ENCODE data around the gene DRAP1.
A peak's percentile ranks its signal among the peaks of the same experiment; 100 is the strongest.

DRAP1 gene, protein sequence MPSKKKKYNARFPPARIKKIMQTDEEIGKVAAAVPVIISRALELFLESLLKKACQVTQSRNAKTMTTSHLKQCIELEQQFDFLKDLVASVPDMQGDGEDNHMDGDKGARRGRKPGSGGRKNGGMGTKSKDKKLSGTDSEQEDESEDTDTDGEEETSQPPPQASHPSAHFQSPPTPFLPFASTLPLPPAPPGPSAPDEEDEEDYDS

DNA sequence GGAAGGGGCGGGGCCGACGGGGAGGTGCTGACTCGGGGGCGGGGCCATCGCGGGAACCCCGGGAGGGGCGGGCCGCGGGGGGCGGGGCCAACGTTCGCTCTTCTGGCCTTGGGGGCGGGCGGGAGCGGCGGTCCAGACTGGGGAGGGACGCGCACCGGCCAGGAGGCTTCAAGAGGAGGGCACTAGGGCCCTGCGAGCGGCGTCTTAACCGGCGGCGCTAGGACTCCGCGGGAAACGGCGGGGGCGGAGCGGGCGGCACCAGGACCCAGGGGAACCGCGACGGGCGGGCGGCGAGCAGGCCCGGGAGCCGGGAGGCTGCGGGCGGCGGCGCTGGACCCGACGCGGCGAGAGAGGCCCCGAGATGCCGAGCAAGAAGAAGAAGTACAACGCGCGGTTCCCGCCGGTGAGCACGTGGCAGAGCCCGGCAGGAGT lies at the start of gene DRAP1:
Gene DRAP1 (plus strand): TSS at position 286 of the 432 bp plus-strand sequence. CDS start 76 bp downstream, at position 362.
- intact Hi-C loops (cut with DNase I): loop anchor here (5.0 kb wide), 2 partner anchors 37 to 43 kb away; partner anchors contain the start of gene SART1

DNA sequence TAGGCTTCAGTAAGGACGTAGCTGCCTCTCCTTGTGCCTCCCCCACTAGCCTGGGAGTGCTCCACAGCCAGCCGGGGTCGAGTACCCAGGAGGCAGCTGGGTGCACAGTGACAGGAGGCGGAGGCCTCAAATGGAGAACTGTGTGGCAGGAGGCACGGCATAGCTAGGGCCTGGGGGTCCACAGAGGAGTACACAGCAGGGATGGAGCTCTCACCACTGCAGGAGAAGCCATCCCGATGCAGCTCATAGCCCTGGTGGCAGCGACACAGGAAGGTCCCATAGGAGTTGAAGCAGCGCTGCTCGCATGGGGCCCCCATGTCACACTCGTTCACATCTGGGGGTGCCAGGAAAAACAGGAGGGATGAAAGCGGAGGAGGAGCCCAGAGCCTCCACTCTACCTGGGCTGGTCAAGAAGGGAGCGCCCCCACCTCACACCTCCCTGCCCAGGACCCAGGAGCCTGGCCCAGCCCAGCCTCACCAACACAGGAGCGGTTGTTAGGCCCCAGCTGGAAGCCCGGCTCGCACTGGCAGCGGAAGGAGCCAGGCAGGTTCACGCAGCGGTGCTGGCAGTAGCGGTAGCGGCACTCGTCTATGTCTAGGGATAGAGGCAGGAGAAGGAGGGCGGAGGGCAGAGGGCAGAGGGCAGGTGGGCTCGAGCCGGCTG lies 49.5 kb upstream of the DRAP1 start:
- no peak for DNase-seq
- intact Hi-C loops (cut with DNase I): no loop called here

More for the DNA sequence above, at the start of gene DRAP1:
- DNase-seq: peak; percentile 96 to 100 (median 99)

DNA sequence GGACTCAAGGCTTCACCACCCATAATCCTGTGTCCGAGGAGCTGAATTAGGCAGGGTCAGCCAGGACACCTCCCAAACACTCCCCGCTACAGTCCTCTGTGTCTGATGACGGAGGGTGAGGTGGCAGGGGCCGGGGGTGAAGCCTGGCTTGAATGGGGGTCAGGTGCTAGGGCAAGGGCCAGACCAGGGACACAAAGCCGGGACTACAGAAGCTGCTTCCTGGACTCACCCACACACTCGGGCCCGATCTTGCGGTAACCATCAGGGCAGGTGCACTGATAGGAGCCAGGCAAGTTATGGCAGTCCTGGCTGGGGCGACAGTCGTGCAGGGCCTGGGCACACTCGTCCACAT lies 48.9 kb upstream of the DRAP1 start:
- DNase-seq: no peak
- intact Hi-C loops (cut with DNase I): no loop called here

DNA sequence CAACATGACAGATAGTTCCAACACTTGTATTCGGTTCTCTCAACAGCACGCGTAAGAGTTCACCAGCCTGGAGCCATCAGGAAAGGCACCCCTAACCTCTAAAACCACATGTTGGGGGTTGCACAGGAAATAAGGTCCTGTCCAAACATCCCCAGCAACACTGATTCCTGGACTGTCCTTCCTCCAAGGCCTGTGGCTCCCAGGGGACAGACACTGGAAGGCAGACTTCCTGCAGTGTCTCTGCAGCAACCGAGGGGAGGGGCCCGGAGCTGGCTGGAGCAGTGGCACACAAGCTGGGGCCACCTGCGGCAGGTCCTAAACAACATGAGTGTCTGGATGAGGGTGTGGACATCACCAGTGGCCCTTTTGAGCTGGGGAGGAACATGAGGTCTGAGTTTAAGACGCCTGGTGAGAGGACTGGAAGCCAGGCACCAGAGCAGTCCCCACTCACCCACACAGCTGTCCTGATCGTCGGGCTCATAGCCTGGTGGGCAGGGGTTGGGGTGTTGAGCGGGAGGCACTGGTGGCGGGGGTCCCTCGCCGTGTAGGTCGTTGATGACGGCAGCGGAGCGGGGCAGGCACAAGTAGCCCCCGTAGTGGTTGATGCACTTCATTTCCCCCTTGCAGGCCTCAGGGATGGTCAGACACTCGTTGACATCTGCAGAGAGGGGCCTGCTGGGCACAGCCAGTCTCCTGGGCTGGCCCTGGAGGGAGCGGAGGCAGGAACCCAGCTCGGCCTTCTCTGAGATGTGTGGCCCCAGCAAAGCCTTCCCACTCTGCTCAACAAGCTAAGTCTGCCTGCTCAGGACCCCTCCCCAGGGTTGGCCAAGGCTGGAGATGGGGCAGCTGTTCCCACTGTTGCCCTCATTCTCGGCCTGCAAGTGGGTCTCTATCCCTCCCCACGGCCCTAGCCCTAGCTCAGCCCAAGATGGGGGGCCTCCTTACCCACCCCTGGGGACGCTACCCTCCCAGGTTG lies 48.2 kb upstream of the DRAP1 start:
- DNase-seq: no peak

DNA sequence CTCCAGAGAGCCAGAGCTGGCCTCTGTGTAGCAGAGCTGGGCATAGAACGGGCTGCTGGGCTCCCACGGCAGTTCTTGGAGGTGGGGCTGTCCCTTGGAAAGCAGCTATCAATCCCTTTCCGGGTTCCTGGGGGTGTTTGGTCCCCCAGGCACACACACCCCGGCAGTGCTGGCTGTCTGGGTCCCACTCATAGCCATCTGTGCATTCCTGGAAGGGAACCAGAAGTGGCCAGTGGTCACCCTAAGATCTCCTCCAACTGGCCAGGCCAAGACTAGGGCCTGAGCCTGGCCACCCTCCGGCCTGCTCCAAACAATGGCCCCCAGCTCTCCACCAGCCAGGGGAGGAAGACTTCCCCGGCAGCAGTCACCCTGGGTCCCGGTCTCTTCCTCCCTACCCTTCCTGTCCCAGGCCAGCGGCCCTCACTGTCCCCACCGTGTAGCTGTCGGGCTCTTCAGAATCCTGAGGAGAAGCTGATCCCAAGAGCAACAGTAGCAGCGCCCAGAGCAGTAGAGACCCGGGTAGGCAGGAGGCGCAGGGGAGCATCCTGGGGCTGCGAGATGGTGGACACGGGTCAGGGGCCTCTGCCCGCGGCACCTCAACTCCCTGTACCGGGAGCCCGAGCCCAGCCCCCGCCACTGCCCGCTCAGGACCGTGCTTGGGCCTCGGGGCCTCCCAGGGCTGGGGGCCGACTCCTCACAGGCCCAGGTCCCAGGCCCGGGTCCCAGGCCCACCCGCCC lies 47.2 kb upstream of the DRAP1 start:
- intact Hi-C loops (cut with DNase I): no loop called here
- DNase-seq: peak in 2 of 42 donors; percentile 13 to 15

More for the DNA sequence above, 48.2 kb upstream of the DRAP1 start:
- intact Hi-C loops (cut with DNase I): no loop called here

DNA sequence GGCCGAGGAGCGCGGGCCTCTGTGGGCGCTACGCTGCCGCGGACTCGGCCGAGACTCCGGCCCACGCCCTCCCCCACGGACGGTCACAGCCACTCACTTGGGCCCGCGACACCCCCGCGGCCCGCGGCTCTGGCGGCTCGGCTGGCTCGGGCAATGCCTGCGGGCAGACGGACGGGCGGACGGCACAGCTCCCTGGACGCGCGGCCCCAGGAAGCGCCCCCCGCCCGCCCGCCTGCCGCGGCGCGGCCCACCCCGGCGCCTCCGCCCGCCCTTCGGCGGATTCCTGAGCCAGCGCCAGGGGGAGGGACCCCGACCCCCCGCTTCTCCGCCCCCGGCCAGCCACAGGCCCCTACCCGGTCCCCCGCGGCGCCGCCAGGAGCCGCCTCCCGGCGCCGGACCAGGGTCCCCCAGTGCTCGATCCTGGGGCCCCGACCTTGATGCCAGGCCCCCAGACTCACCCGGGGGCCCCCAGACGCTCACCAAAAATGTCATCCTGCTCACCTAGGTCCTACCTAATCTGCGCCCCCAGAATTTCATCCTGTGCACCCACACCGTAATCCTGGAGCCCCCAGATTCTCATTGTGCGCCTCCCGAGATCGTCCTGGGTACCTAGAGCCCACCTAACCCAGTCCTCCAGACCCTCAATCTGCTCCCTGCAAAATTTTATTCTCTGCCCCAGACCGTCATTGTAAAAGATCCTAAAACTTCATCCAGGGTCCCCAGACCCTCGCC lies 46.5 kb upstream of the DRAP1 start, which contains the start of gene EFEMP2:
Gene EFEMP2 (minus strand): TSS at position 215 of the 732 bp plus-strand sequence. CDS start 446 bp downstream, outside the sequence.
- intact Hi-C loops (cut with DNase I): no loop called here
- DNase-seq: peak in 4 of 42 donors; percentile 20 to 48 (median 36)

DNA sequence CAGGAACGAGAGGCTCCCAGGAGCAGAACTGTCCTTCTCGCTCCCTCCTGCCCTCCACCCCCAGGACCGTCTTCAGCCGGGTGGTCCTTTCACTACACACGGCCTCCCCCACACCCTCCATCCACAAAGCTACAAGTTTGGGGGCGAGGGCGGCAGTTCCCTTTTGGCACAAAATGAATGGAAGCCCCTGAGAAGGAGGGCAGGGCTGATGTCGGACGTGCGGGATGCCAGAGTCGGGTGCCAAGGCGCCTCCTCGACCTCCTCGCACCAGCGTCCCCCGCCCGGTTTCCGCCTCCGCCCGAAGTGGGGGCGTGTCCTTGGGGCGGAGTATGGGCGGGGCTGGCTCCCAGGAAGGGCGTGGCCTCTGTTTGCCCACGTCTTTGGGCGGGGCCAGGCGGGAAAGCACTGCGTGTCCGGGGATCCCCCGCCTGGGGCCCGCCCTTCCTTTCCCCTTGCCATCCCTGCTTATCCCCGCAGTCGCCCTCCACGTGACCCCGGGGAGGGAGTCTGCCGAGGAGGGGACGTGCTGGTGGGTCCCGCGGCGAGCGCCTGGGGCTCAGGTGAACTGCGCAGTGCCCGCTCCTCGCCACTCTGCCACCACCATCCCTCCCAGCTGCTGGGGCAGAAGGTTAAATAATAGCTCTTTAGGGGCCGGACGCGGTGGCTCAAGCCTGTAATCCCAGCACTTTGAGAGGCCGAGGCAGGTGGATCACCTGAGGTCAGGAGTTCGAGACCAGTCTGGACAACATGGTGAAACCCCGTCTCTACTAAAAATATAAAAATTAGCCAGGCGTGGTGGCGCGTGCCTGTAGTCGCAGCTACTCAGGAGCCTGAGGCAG lies 45.7 kb upstream of the DRAP1 start:
- intact Hi-C loops (cut with DNase I): no loop called here

DNA sequence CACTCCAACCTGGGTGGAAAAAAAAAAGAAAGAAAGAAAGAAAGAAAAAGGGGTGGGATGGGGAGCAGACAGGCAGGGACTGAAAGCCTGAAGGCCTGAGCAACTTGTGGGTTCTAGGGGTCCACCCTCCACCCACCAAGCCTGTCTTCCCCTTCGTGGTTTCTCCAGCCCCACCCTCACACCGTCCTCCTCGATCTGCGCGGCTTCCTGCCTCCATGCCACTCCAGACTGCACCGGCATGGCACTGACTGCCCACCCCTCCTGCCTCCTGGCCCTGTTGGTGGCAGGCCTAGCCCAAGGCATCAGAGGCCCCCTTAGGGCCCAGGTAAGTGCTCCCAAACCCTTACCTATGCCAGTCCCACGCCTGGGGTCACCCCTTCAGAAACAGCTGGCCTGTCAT lies 39.6 kb upstream of the DRAP1 start, which contains the start of gene CTSW:
Gene CTSW (plus strand): TSS at position 221 of the 400 bp plus-strand sequence. CDS start 18 bp downstream, at position 239.
- intact Hi-C loops (cut with DNase I): loop anchor here (5.0 to 10.0 kb wide), 2 partner anchors 38 to 115 kb away; partner anchors contain the start of genes C11orf68 and DRAP1
- DNase-seq: no peak

More for the DNA sequence above, 45.7 kb upstream of the DRAP1 start:
- DNase-seq: peak; percentile 84 to 98 (median 95)

DNA sequence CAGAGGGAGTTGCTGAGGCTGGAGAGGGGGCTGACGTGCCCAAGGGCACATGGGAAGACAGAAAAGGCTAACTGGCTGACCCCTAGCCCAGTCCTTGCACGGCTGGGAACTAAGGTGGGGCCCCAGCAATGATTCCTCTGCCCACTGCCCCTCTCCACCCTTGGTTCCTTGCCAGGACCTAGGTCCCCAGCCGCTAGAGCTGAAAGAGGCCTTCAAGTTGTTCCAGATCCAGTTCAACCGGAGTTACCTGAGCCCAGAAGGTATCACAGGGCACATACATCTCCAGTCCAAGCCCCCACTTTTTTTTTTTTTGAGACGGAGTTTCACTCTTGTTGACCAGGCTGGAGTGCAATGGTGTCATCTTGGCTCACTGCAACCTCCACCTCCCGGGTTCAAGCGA lies 39.2 kb upstream of the DRAP1 start:
- intact Hi-C loops (cut with DNase I): loop anchor here (5.0 to 10.0 kb wide), 2 partner anchors 37 to 115 kb away; partner anchors contain the start of genes C11orf68 and DRAP1
- DNase-seq: no peak

DNA sequence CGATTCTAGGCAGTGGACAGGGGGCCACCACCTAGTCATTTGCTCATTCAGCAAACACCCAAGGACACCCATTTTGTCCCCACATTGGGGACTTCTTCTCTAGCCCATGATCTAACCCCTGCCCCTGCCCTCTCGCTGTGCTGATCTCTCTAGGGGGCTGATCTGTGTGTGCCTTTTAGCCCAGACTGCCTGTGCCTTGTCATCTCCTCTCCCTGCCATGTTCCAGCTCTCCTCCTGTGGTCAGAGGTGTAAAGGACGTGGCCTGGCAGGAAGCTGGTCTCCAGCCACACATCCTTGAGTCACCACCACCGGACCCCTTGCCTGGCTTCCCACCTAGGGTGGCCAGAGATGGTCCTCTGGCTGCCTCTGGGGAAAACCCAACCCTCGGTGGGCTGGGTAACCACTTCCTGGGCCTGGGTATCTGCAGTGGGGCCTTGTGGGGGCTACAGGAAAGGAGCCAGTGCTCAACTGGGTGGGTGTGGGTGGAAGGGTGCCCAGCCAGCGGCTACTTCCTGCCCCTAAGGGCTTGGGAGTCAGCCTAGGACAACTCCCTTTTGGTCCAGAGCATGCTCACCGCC lies 38.3 kb upstream of the DRAP1 start:
- intact Hi-C loops (cut with DNase I): loop anchor here (5.0 to 10.0 kb wide), 2 partner anchors 36 to 114 kb away; partner anchors contain the start of genes C11orf68 and DRAP1
- DNase-seq: no peak

DNA sequence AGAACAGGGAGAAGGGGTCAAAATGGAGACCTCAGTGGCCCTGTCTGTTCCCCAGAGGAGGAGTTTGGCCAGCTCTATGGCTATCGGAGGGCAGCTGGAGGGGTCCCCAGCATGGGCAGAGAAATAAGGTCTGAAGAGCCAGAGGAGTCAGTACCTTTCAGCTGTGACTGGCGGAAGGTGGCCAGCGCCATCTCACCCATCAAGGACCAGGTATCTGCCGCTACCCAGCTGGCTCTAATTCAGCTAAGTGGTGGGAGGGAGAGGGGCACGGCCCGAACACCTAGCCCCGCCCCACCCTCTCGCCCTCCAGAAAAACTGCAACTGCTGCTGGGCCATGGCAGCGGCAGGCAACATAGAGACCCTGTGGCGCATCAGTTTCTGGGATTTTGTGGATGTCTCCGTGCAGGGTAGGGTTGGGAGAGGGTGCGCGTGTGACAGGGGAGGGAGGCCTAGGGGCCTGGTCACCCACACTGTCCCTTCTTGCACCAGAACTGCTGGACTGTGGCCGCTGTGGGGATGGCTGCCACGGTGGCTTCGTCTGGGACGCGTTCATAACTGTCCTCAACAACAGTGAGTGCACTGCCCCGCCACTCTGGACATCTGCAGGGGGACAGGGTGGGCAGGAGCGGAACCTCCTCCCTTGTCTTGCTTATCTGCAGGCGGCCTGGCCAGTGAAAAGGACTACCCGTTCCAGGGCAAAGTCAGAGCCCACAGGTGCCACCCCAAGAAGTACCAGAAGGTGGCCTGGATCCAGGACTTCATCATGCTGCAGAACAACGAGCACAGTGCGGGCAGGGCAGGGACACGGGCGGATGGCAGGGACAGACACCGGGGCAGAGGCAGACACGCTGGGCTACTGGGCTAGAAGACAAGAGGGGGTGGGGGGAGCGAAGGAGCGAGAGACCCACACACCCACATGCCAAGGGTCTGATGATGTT lies 36.8 kb upstream of the DRAP1 start:
- DNase-seq: no peak
- intact Hi-C loops (cut with DNase I): loop anchor here (5.0 to 10.0 kb wide), 2 partner anchors 35 to 112 kb away; partner anchors contain the start of genes C11orf68 and DRAP1

DNA sequence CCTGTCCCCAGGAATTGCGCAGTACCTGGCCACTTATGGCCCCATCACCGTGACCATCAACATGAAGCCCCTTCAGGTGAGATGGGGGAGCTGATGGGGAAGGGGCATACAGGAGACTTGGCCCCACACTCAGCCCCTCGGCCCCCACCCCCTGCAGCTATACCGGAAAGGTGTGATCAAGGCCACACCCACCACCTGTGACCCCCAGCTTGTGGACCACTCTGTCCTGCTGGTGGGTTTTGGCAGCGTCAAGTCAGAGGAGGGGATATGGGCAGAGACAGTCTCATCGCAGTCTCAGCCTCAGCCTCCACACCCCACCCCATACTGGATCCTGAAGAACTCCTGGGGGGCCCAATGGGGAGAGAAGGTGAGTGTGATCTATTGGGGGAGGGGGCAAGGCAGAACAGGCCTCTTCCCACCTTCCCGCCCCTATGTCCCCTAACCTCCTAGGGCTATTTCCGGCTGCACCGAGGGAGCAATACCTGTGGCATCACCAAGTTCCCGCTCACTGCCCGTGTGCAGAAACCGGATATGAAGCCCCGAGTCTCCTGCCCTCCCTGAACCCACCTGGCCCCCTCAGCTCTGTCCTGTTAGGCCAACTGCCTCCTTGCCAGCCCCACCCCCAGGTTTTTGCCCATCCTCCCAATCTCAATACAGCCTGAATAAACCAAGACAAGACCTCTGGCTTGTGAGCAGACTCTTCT lies 36.0 kb upstream of the DRAP1 start:
- intact Hi-C loops (cut with DNase I): loop anchor here (5.0 to 10.0 kb wide), 2 partner anchors 34 to 112 kb away; partner anchors contain the start of genes C11orf68 and DRAP1
- DNase-seq: no peak

DNA sequence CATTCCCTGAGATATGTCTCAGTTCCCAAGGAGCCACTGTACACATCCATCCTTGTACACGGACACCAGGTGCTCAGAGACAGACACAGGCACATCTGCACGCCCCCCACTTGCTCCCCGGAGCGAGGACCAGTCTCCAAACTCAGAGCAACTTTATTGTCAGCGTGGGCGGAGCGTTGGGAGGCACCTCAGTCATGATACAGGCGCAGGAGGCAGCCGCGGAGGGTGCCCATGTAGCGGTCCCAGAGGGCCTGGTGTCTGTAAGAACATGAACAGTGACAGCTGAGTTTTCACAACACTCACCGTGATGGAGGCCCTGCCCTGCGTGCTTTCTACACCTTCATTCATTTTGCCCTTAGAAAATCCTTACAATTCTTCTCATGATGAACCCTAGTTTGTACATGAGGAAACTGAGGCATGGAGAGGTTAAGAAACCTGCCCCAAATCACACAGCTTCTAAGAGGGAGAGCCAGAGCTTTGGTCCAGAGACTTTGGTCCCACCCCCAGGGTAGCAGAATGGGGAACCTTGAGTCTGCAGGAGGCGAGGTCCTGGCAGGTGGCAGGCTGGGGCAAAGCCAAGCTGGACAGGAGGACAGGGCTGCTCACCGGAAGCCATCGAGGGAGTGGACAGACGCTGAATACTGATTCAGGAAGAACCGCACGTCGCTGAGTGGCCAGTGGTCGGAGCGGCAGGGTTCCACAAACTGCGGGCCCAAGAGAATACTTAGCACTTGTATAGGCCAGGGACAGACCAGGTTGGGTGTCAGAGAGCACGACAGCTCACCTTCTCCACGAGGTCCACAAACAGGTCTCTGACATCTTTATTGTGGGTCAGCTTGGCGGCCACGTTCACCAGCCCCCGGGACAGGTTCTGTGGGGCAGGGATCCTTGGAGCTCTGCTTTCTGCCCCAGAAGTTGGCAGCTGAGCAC lies 35.2 kb upstream of the DRAP1 start:
- intact Hi-C loops (cut with DNase I): loop anchor here (5.0 to 10.0 kb wide), 2 partner anchors 33 to 111 kb away; partner anchors contain the start of genes C11orf68 and DRAP1
- no peak for DNase-seq

Data from head of caudate nucleus (tissue), 42 donors.